IMR-90 (cell line): Measurements from ENCODE around the gene SSH2. TPM values are rescaled to one million over a fixed set of nuclear protein-coding genes. Genes with fewer than 3 reads are reported as not detected.
"Not testable (repeated sequence)": the region's sequence is repeated elsewhere in the genome, so short reads cannot be mapped to it uniquely, and the experiment has no call there.

Experiments used
- ATAC-seq: fragments of 200-7000 bp; cut with Tn5 transposase; 2 replicates; pipeline ENCODE4 v1.9.1; 2020; ENCODE audit warnings: low read depth, mild to moderate bottlenecking, moderate library complexity
- BruUV-seq: library from RNA; stranded (reverse); fragments of 400-500 nt; replicated peaks from 2 replicates; lab custom pipeline; 2021; lab: Mats Ljungman, UMichigan
- CTCF ChIA-PET: fragments of 300-600 bp; formaldehyde crosslinking; extraction: SDS; loops from one replicate; lab custom pipeline; 2021; ENCODE audit warnings: antibody characterized with exemption; lab: Yijun Ruan, JAX
- POLR2A ChIA-PET: fragments of 300-600 bp; sonication (Branson Sonifier 250); formaldehyde crosslinking; loops from one replicate; lab custom pipeline; 2022; ENCODE audit warnings: antibody characterized with exemption; ENCODE audit not compliant: unreplicated experiment; lab: Charles Lee
- DNase-seq: peaks from one replicate; pipeline ENCODE4 v3.0.0; 2013
- H2AFZ ChIP-seq: replicated peaks from 2 replicates; pipeline ENCODE3; 2013; ENCODE audit warnings: low read length, mild to moderate bottlenecking; ENCODE audit not compliant: poor library complexity
- H2AK5ac ChIP-seq: 2 replicates; pipeline ENCODE4 v1.6.1; 2013; ENCODE audit warnings: low read depth, low read length, inconsistent platforms
- H2AK9ac ChIP-seq: replicated peaks from 2 replicates; pipeline ENCODE3; 2013; ENCODE audit warnings: mild to moderate bottlenecking, low read depth, low read length, moderate library complexity; ENCODE audit not compliant: poor library complexity
- H2BK120ac ChIP-seq: 2 replicates; pipeline ENCODE4 v1.6.1; 2013; ENCODE audit warnings: low read depth, low read length, inconsistent platforms
- H2BK15ac ChIP-seq: 3 replicates; pipeline ENCODE4 v1.6.1; 2013; ENCODE audit warnings: low read depth, low read length, inconsistent platforms
- H2BK20ac ChIP-seq: 2 replicates; pipeline ENCODE4 v1.6.1; 2013; ENCODE audit warnings: low read depth, mild to moderate bottlenecking, inconsistent platforms, low read length, moderate library complexity
- H2BK5ac ChIP-seq: 2 replicates; pipeline ENCODE4 v1.6.1; 2013; ENCODE audit warnings: mild to moderate bottlenecking, low read depth, low read length, inconsistent platforms; ENCODE audit not compliant: poor library complexity, severe bottlenecking
- H3K14ac ChIP-seq: replicated peaks from 2 replicates; pipeline ENCODE4 v1.6.1; 2013; ENCODE audit warnings: low read depth, low read length, inconsistent platforms
- H3K18ac ChIP-seq: 2 replicates; pipeline ENCODE4 v1.6.1; 2013; ENCODE audit warnings: low read depth, low read length, control low read depth
- H3K23ac ChIP-seq: 2 replicates; pipeline ENCODE4 v1.6.1; 2013; ENCODE audit warnings: low read depth, low read length, inconsistent platforms
- H3K27ac ChIP-seq: 2 replicates; pipeline ENCODE4 v1.5.1; 2013; ENCODE audit warnings: mild to moderate bottlenecking, control low read depth, low read length; ENCODE audit not compliant: insufficient read depth
- H3K27me3 ChIP-seq: 2 replicates; pipeline ENCODE4 v1.6.1; 2013; ENCODE audit warnings: low read length; ENCODE audit not compliant: control insufficient read depth, insufficient read depth
- H3K36me3 ChIP-seq: 2 replicates; pipeline ENCODE4 v1.6.1; 2013; ENCODE audit warnings: low read length, mixed read lengths; ENCODE audit not compliant: control insufficient read depth, insufficient read depth
- H3K4ac ChIP-seq: 2 replicates; pipeline ENCODE4 v1.6.1; 2013; ENCODE audit warnings: low read depth, low read length, inconsistent platforms
- H3K4me1 ChIP-seq: 2 replicates; pipeline ENCODE4 v1.6.1; 2013; ENCODE audit warnings: low read length, mixed read lengths; ENCODE audit not compliant: control insufficient read depth, insufficient read depth
- H3K4me2 ChIP-seq: 2 replicates; pipeline ENCODE4 v1.6.1; 2013; ENCODE audit warnings: low read depth, mild to moderate bottlenecking, control low read depth, low read length, moderate library complexity
- H3K4me3 ChIP-seq: 2 replicates; pipeline ENCODE4 v1.5.1; 2013; ENCODE audit warnings: low read depth, mild to moderate bottlenecking, control low read depth, low read length, moderate library complexity; ENCODE audit not compliant: insufficient read depth
- H3K56ac ChIP-seq: 2 replicates; pipeline ENCODE4 v1.6.1; 2013; ENCODE audit warnings: low read length, inconsistent platforms; ENCODE audit not compliant: insufficient read depth; ENCODE audit errors: extremely low read depth
- H3K79me1 ChIP-seq, 2 experiments: 2 replicates each; pipeline ENCODE4 v1.6.1; 2013; ENCODE audit warnings: low read length in 2 of 2, inconsistent platforms in 1 of 2, low read depth in 1 of 2
- H3K9ac ChIP-seq: 2 replicates; pipeline ENCODE4 v1.6.1; 2013; ENCODE audit warnings: low read depth, low read length, control low read depth
- H3K9me1 ChIP-seq: 2 replicates; pipeline ENCODE4 v1.6.1; 2013; ENCODE audit warnings: low read length, inconsistent platforms; ENCODE audit not compliant: insufficient read depth
- H3K9me3 ChIP-seq: 2 replicates; pipeline ENCODE4 v1.6.1; 2013; ENCODE audit warnings: low read length; ENCODE audit not compliant: control insufficient read depth, insufficient read depth
- H4K20me1 ChIP-seq: 2 replicates; pipeline ENCODE4 v1.6.1; 2013; ENCODE audit warnings: low read length, inconsistent platforms; ENCODE audit not compliant: insufficient read depth
- H4K5ac ChIP-seq: 2 replicates; pipeline ENCODE4 v1.6.1; 2013; ENCODE audit warnings: mild to moderate bottlenecking, low read depth, low read length, control low read depth
- H4K8ac ChIP-seq, 2 experiments: 2 replicates each; pipeline ENCODE4 v1.6.1; 2013; ENCODE audit warnings: low read depth in 2 of 2, low read length in 2 of 2, control low read depth in 1 of 2, inconsistent platforms in 1 of 2
- H4K91ac ChIP-seq: 2 replicates; pipeline ENCODE4 v1.6.1; 2013; ENCODE audit warnings: low read depth, low read length, inconsistent platforms; ENCODE audit not compliant: insufficient read depth
- FOS ChIP-seq: fragments of 150-350 bp; IDR thresholded peaks from 2 replicates; pipeline ENCODE4 v1.6.1; 2016; ENCODE audit warnings: low read depth, low read length
- MXI1 ChIP-seq: IDR thresholded peaks from 2 replicates; pipeline ENCODE4 v1.6.1; 2012; ENCODE audit warnings: low read depth, mild to moderate bottlenecking, low read length, moderate library complexity, borderline replicate concordance
- RCOR1 ChIP-seq: IDR thresholded peaks from 2 replicates; pipeline ENCODE4 v1.6.1; 2012; ENCODE audit warnings: mild to moderate bottlenecking, low read length, improper control_type of control experiment; ENCODE audit not compliant: insufficient replicate concordance
- SMC3 ChIP-seq: fragments of 150-350 bp; IDR thresholded peaks from 2 replicates; pipeline ENCODE4 v1.6.1; 2016; ENCODE audit warnings: low read depth, mild to moderate bottlenecking, antibody characterized with exemption, low read length, moderate library complexity
- WGBS, 2 experiments: methylation state at CpG; one replicate each; pipeline versions ENCODE4 v1.1.5 to v1.1.7; 2013; ENCODE audit warnings: missing lambda C conversion rate in 2 of 2; ENCODE audit not compliant: insufficient read length in 1 of 2; ENCODE audit errors: extremely low coverage in 2 of 2; 5-methylcytosine and 5-hydroxymethylcytosine counted together
- dilution Hi-C: fragments of 300-500 bp; cut with HindIII; formaldehyde crosslinking; loops from one replicate; pipeline ENCODE4 v1.14.3; 2018; ENCODE audit warnings: low sequenced_read_pairs; ENCODE audit not compliant: unreplicated experiment
- in situ Hi-C: fragments of 300-500 bp; cut with MboI; formaldehyde crosslinking; loops from 3 replicates; pipeline ENCODE4 v1.14.3; 2019; ENCODE audit warnings: low sequenced_read_pairs, inconsistent platforms, mixed read lengths
- intact Hi-C: fragments of 100-400 bp; cut with micrococcal nuclease; formaldehyde crosslinking; loops from 2 replicates; pipeline ENCODE4 v1.10.0; 2022
- polyA plus RNA-seq, 3 experiments: library from polyadenylated mRNA; depleted of rRNA; stranded (reverse); fragments of >200 nt; gene quantifications; 2 replicates each; pipeline ENCODE4 v1.2.3, GENCODE V29; 2012; ENCODE audit warnings: low replicate concordance in 1 of 3
- total RNA-seq: library from RNA; depleted of rRNA; stranded (reverse); fragments of >200 nt; gene quantifications from 2 replicates; pipeline ENCODE4 v1.2.3, GENCODE V29; 2012

The SSH2 gene
- total and polyA plus RNA-seq, 2 of the 4 experiments (the other 2 are of a cell fraction): 9.3 TPM

- dilution Hi-C loops: no loop called here
- TF ChIP-seq MXI1: no peak
- TF ChIP-seq SMC3: no peak
- TF ChIP-seq FOS: no peak
- TF ChIP-seq RCOR1: no peak
Observed at GRCh38 chr17:29857823-29858222, 72.2 kb downstream of the SSH2 start.

GRCh38 chr17:29857105-29857504 is 72.9 kb downstream of the SSH2 start:
- H2AFZ ChIP-seq, H2BK5ac ChIP-seq, H3K36me3 ChIP-seq, H2BK20ac ChIP-seq, H3K9ac ChIP-seq, POLR2A ChIA-PET, H3K27me3 ChIP-seq, H2AK5ac ChIP-seq, H2BK15ac ChIP-seq, H3K23ac ChIP-seq, H3K14ac ChIP-seq, H4K20me1 ChIP-seq, H4K91ac ChIP-seq, dilution Hi-C loops, H4K5ac ChIP-seq, H3K4me2 ChIP-seq, H3K27ac ChIP-seq, ATAC-seq, H3K4ac ChIP-seq, H3K4me3 ChIP-seq, H3K4me1 ChIP-seq, H4K8ac ChIP-seq, H3K18ac ChIP-seq, BruUV-seq, DNase-seq, H3K9me3 ChIP-seq, H3K9me1 ChIP-seq, H2AK9ac ChIP-seq, H3K56ac ChIP-seq, in situ Hi-C loops, CTCF ChIA-PET, H2BK120ac ChIP-seq: not testable (repeated sequence)
- intact Hi-C loops: loop anchor here (10.0 kb wide), 1 partner anchor 58 kb away; no protein-coding TSS in a partner anchor
- WGBS, 2 experiments: no CpG with 5 or more reads among the region's 4 CpGs
- H3K79me1 ChIP-seq: peaks cover 22 to 39% of the 10 kb centered on the region in 2 experiments; a peak in 3 of 4 replicates

More at GRCh38 chr17:29857823-29858222, 72.2 kb downstream of the SSH2 start:
- Histone ChIP-seq H3K56ac (no peak overlapping the region), H3K9me1 (peaks cover 12% of the 10 kb centered on the region; the same call in 1 of the 2 replicates), H3K14ac (no peak overlapping the region), H4K91ac (no peak overlapping the region), H3K4ac (no peak overlapping the region), H2BK15ac (no peak overlapping the region), H3K79me1 (peaks cover 22 to 44% of the 10 kb centered on the region in 2 experiments; a peak in 3 of 4 replicates), H3K36me3 (no peaks in the 10 kb centered on the region), H2AK5ac (no peak overlapping the region), H3K23ac (no peak overlapping the region), H4K20me1 (no peaks in the 10 kb centered on the region), H3K9ac (no peak overlapping the region), H3K9me3 (no peaks in the 10 kb centered on the region), H3K27me3 (no peaks in the 10 kb centered on the region), H2AK9ac (no peak overlapping the region), H3K27ac (no peak overlapping the region), H3K4me1 (peaks cover 1% of the 10 kb centered on the region; the same call in 1 of the 2 replicates), H2BK5ac (no peak overlapping the region), H3K4me3 (no peak overlapping the region), H2AFZ (no peak overlapping the region), H3K18ac (no peak overlapping the region), H3K4me2 (no peak overlapping the region), H2BK20ac (no peak overlapping the region), H2BK120ac (no peak overlapping the region), H4K5ac (no peak overlapping the region), H4K8ac (no peak overlapping the region)
- BruUV-seq: no TSS peak
- ATAC-seq (no peak), DNase-seq (no peak)
- CTCF ChIA-PET: no interaction called here
- POLR2A ChIA-PET: no interaction called here
- intact Hi-C loops (loop anchor here (10.0 kb wide), 1 partner anchor 57 kb away; no protein-coding TSS in a partner anchor), in situ Hi-C loops (no loop called here)
